IPS DF 6.9 (cell line): Measurements from ENCODE around the gene C9orf72.

Experiments
- DNase-seq: peaks from one replicate; pipeline ENCODE4 v3.0.0-alpha.2; 2013; ENCODE audit warnings: low read depth, low spot score
- H3K27ac ChIP-seq: one replicate; pipeline ENCODE4 v1.5.1; 2013; ENCODE audit warnings: low read length, control low read depth
- H3K27me3 ChIP-seq: 2 replicates; pipeline ENCODE4 v1.6.1; 2013; ENCODE audit warnings: mild to moderate bottlenecking, low read length; ENCODE audit not compliant: control insufficient read depth, insufficient read depth
- H3K36me3 ChIP-seq: 2 replicates; pipeline ENCODE4 v1.6.1; 2013; ENCODE audit warnings: low read length; ENCODE audit not compliant: control insufficient read depth, insufficient read depth
- H3K4me1 ChIP-seq: 2 replicates; pipeline ENCODE4 v1.6.1; 2013; ENCODE audit warnings: low read length; ENCODE audit not compliant: control insufficient read depth, insufficient read depth
- H3K4me3 ChIP-seq: 2 replicates; pipeline ENCODE4 v1.5.1; 2013; ENCODE audit warnings: mild to moderate bottlenecking, low read length
- H3K9me3 ChIP-seq: 2 replicates; pipeline ENCODE4 v1.6.1; 2013; ENCODE audit warnings: low read length, inconsistent platforms; ENCODE audit not compliant: control insufficient read depth, insufficient read depth
- WGBS: extraction: QIAGEN DNeasy Blood & Tissue Kit; methylation state at CpG from one replicate; pipeline ENCODE4 v1.1.7; 2013; ENCODE audit warnings: mixed read lengths, missing lambda C conversion rate; ENCODE audit not compliant: insufficient read length, insufficient coverage; 5-methylcytosine and 5-hydroxymethylcytosine counted together

Gene C9orf72

GRCh38 chr9:27539479-27540441 is 33.5 kb downstream of the C9orf72 start:
- WGBS: no CpG with 5 or more reads among the region's 5 CpGs

GRCh38 chr9:27538647-27539046 is 34.6 kb downstream of the C9orf72 start:
- Histone ChIP-seq H3K9me3 (no peaks in the 10 kb centered on the region), H3K27me3 (no peaks in the 10 kb centered on the region), H3K27ac (no peak overlapping the region), H3K36me3 (no peaks in the 10 kb centered on the region), H3K4me1 (no peaks in the 10 kb centered on the region), H3K4me3 (no peak overlapping the region)
- WGBS: no CpG with 5 or more reads among the region's 3 CpGs
- no peak for DNase-seq

More at GRCh38 chr9:27539479-27540441, 33.5 kb downstream of the C9orf72 start:
- Histone ChIP-seq H3K4me3 (no peak overlapping the region), H3K36me3 (no peaks in the 10 kb centered on the region; the same call in 1 of the 2 replicates), H3K27ac (no peak overlapping the region), H3K4me1 (no peaks in the 10 kb centered on the region), H3K9me3 (no peaks in the 10 kb centered on the region), H3K27me3 (no peaks in the 10 kb centered on the region)
- DNase-seq: no peak

DNA sequence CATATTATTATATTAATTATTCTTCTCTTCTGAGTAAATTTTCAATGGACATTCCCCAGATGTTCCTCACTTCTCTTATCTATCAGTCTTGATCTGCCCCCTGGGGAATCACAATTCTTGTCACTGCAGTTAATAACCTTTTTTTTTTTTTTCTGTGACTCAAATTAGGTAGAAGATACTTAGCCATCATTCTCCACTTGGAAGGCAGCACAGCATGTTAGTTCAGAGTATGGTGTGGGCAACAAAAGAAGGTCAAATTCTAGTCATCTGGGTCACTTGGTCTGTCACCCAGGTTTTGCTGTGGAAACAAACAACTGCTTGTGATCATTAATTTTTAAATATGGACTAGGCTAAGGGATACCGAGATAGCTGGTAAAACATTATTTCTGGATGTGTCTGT is 35.5 kb downstream of the C9orf72 start:
- DNase-seq: no peak
- no CpG with 5 or more reads among the region's 1 CpG for WGBS
- H3K9me3 ChIP-seq: no peaks in the 10 kb centered on the region
- H3K4me3 ChIP-seq: no peak overlapping the region
- H3K27me3 ChIP-seq: no peaks in the 10 kb centered on the region
- H3K27ac ChIP-seq: no peak overlapping the region
- no peaks in the 10 kb centered on the region for H3K36me3 ChIP-seq
- no peaks in the 10 kb centered on the region for H3K4me1 ChIP-seq

DNA sequence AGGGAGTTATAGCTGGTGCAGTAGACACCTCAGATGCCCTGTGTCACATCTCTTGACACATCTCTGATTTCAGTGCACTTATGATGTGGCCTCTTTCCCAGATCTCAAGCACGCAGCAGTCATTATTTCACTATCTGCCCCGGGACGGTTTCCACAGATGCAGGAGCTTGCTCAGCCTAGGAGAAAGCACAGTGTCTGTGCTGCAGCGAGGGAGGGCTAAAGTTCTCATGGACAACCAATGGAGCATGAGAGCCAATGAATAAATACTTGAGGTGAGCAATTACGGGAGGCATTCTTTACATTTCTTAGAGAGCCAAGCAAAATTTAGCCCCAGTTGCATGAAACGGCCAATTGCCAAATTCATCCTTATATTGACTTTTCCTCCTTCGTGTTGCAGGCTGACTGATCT is 36.2 kb downstream of the C9orf72 start:
- Histone ChIP-seq H3K36me3 (no peaks in the 10 kb centered on the region), H3K4me3 (no peak overlapping the region), H3K9me3 (no peaks in the 10 kb centered on the region), H3K27ac (no peak overlapping the region), H3K4me1 (no peaks in the 10 kb centered on the region), H3K27me3 (no peaks in the 10 kb centered on the region)
- no CpG with 5 or more reads among the region's 7 CpGs for WGBS
- DNase-seq: no peak

DNA sequence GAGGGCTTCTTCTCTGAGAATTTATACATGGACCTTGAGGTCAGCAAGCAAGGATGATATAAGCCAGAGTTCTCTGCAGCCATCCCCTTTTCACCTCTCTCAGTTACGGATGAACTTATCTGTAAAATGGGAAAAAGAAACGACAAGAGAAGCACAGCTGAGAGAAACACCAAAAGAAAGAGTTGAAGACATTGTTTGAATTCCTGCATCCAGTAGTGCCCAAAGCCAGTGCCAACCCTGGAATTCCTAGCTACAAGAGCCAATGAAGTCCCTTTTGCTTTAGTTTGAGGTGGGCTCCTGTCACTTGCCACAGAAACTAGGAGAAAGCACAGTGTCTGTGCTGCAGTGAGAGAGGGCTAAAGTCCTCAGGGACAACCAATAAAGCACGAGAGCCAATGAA is 37.1 kb downstream of the C9orf72 start:
- H3K27ac ChIP-seq: no peak overlapping the region
- H3K4me3 ChIP-seq: no peak overlapping the region
- no peaks in the 10 kb centered on the region for H3K4me1 ChIP-seq
- no peaks in the 10 kb centered on the region for H3K9me3 ChIP-seq
- WGBS: no CpG with 5 or more reads among the region's 3 CpGs
- no peak for DNase-seq
- no peaks in the 10 kb centered on the region for H3K36me3 ChIP-seq
- H3K27me3 ChIP-seq: no peaks in the 10 kb centered on the region

GRCh38 chr9:27535701-27536118 is 37.6 kb downstream of the C9orf72 start:
- H3K36me3 ChIP-seq: no peaks in the 10 kb centered on the region
- H3K4me3 ChIP-seq: no peak overlapping the region
- no peak overlapping the region for H3K27ac ChIP-seq
- no peak for DNase-seq
- H3K27me3 ChIP-seq: no peaks in the 10 kb centered on the region
- WGBS: no CpG with 5 or more reads among the region's 3 CpGs
- no peaks in the 10 kb centered on the region for H3K4me1 ChIP-seq
- no peaks in the 10 kb centered on the region for H3K9me3 ChIP-seq

GRCh38 chr9:27534658-27535209 is 38.5 kb downstream of the C9orf72 start:
- no peaks in the 10 kb centered on the region for H3K27me3 ChIP-seq
- no peak overlapping the region for H3K27ac ChIP-seq
- peaks cover 1% of the 10 kb centered on the region; the same call in 1 of the 2 replicates for H3K4me1 ChIP-seq
- H3K4me3 ChIP-seq: no peak overlapping the region
- WGBS: no CpG with 5 or more reads among the region's 3 CpGs
- H3K36me3 ChIP-seq: no peaks in the 10 kb centered on the region
- H3K9me3 ChIP-seq: no peaks in the 10 kb centered on the region
- no peak for DNase-seq

GRCh38 chr9:27534131-27534530 is 39.1 kb downstream of the C9orf72 start:
- H3K4me3 ChIP-seq: no peak overlapping the region
- no peak for DNase-seq
- WGBS: no CpG with 5 or more reads among the region's 4 CpGs

GRCh38 chr9:27533311-27533710 is 40.0 kb downstream of the C9orf72 start:
- H3K27me3 ChIP-seq: no peaks in the 10 kb centered on the region
- WGBS: no CpG with 5 or more reads among the region's 1 CpG
- no peaks in the 10 kb centered on the region for H3K36me3 ChIP-seq
- H3K4me1 ChIP-seq: peaks cover 1% of the 10 kb centered on the region; the same call in 1 of the 2 replicates
- no peaks in the 10 kb centered on the region for H3K9me3 ChIP-seq
- H3K4me3 ChIP-seq: no peak overlapping the region
- H3K27ac ChIP-seq: no peak overlapping the region
- DNase-seq: no peak

More at GRCh38 chr9:27534131-27534530, 39.1 kb downstream of the C9orf72 start:
- peaks cover 1% of the 10 kb centered on the region; the same call in 1 of the 2 replicates for H3K4me1 ChIP-seq
- H3K27me3 ChIP-seq: no peaks in the 10 kb centered on the region
- no peaks in the 10 kb centered on the region for H3K9me3 ChIP-seq
- no peak overlapping the region for H3K27ac ChIP-seq
- H3K36me3 ChIP-seq: no peaks in the 10 kb centered on the region

GRCh38 chr9:27532046-27532445 is 41.2 kb downstream of the C9orf72 start:
- no CpG with 5 or more reads among the region's 1 CpG for WGBS
- Histone ChIP-seq H3K27ac (no peak overlapping the region), H3K4me3 (no peak overlapping the region), H3K27me3 (no peaks in the 10 kb centered on the region), H3K4me1 (peaks cover 1% of the 10 kb centered on the region; the same call in 1 of the 2 replicates), H3K9me3 (no peaks in the 10 kb centered on the region), H3K36me3 (no peaks in the 10 kb centered on the region)
- no peak for DNase-seq
